ENCODE measurements around the gene FAM180A.

The FAM180A gene

DNA sequence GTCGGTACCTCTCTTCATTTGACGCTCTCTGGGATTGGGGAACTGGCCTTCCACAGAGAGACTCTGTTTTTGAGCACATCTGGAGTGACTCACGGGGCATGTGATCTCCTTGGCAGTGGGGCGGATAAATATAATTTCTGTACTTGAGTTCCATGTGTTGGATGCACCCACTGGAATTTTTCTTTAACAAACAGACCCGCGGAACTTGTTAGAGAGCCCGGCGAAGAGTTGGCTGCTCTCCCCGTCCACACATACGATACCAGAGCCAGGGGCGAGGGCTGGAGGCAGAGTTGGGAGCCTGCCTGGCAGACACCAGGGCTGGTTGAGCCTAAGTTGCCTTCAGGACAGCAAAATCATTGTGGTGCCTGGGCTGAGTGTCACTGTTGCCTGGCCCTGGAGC is at the start of gene FAM180A:
FAM180A (minus strand) TSS at position 44 of the 400 bp plus-strand sequence. CDS start 233 bp downstream, outside the sequence.
- no peak for ATAC-seq
- Mint-ChIP-seq H3K4me1 (no peaks in the 10 kb centered on the region), H3K36me3 (no peaks in the 10 kb centered on the region), H3K4me3 (no peak within 1 kb of the TSS), H3K27ac (no peak within 1 kb of the TSS), H3K9me3 (no peaks in the 10 kb centered on the region), H3K27me3 (peaks cover 17% of the 10 kb centered on the region)

DNA sequence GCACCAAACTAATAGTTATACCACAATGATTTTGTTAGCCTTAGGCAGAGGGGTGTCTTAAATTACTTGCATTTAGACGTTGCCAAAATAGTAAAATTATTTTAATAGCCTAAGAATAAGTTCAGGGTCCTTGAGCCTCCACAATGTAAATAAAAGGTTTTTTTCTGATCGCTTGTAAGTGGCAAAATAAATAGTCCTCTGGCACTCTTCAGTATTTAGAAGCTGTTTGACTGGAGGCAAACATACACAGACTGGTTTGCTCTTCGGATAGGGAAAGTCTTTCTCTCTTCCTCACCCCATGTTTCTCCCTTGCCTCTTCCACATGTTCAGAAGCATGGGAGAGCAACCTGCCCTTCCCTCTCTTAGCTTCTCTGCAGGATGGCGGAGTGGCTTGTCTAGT is 49.5 kb upstream of the FAM180A start:
- no peak for ATAC-seq
- Mint-ChIP-seq H3K36me3 (no peaks in the 10 kb centered on the region), H3K4me3 (no peak overlapping the region), H3K4me1 (peaks cover 16% of the 10 kb centered on the region), H3K9me3 (no peaks in the 10 kb centered on the region), H3K27me3 (peaks cover 42% of the 10 kb centered on the region), H3K27ac (no peak overlapping the region)

DNA sequence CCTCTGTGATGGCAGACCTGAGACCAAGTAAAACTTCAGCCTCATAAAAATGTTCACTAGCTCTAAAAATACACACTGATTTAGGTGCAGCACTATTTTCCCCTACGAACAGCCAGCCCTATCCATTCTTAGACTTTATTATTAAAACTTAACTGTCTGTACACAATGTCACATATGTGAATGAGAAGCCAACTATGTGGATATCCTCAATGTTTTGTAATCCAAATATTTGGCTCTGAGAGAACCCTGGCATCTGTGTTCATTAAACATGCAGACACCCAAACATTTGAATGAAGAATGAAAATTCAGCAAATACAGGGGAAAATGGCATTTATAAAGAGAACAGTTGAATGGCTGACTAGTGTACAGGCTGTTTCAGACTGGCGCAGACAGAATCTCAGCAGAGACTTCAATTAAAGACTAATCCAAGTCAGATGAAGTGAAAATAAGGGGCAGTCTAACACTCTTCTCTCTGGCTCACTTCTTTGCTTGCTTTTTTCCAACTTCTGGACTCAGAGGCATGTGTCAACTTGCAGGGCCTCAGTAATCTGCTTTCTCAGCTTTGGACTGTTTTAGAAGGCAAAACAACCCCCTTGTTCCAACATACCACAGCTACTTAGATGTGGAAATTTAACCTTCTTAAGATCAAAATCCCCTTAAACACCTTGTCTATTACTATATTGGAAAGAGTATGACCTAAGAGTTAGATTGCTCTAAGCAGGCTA is 47.4 kb upstream of the FAM180A start:
- Mint-ChIP-seq H3K9me3 (no peaks in the 10 kb centered on the region), H3K4me1 (peaks cover 6% of the 10 kb centered on the region), H3K36me3 (no peaks in the 10 kb centered on the region), H3K27me3 (peaks cover 42% of the 10 kb centered on the region), H3K27ac (no peak overlapping the region), H3K4me3 (no peak overlapping the region)
- no peak for ATAC-seq

DNA sequence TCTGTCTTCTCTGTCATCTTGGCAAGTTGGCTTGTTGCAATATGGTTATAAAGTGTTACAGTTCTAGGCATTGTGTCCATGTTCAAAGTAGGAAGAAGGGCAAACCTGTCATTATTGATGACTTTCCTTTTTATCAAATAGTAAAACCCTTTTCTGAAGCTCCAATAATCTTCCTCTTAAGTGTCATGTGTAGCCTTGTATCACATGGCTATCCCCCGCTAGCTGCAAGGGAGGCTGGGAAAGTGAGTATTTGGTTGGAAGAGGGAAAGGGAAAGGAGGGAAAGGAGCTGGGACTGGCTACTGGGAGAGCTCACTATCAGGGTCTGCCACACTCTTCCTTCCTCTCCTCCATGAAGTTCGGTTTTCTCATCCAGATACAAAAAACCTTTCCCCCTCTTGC is 45.2 kb upstream of the FAM180A start:
- no peak overlapping the region for H3K4me3 Mint-ChIP-seq

DNA sequence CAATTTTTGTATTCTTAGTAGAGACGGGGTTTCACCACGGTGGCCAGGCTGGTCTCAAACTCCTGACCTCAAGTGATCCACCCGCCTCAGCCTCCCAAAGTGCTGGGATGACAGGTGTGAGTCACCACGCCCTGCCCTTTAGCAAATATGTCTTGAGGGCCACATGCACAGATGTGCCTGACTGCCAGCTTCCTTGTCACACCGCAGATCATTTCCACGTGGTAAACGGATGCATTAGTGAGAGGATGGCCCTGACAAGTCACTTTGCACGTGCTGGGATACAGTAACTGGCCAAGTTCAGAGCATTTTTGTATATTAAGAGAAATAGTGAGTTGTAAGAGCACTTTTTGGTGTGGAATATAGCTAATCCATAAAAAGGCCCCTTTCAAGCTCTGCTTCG is 44.3 kb upstream of the FAM180A start:
- no peaks in the 10 kb centered on the region for H3K36me3 Mint-ChIP-seq
- H3K4me3 Mint-ChIP-seq = no peak overlapping the region
- H3K27ac Mint-ChIP-seq = no peak overlapping the region
- H3K4me1 Mint-ChIP-seq = no peaks in the 10 kb centered on the region
- peaks cover 19% of the 10 kb centered on the region for H3K27me3 Mint-ChIP-seq
- H3K9me3 Mint-ChIP-seq = no peaks in the 10 kb centered on the region
- no peak for ATAC-seq

More for the DNA sequence above, 45.2 kb upstream of the FAM180A start:
- Mint-ChIP-seq H3K9me3 (no peaks in the 10 kb centered on the region), H3K4me1 (no peaks in the 10 kb centered on the region), H3K36me3 (no peaks in the 10 kb centered on the region), H3K27me3 (peaks cover 22% of the 10 kb centered on the region), H3K27ac (no peak overlapping the region)
- ATAC-seq = no peak

DNA sequence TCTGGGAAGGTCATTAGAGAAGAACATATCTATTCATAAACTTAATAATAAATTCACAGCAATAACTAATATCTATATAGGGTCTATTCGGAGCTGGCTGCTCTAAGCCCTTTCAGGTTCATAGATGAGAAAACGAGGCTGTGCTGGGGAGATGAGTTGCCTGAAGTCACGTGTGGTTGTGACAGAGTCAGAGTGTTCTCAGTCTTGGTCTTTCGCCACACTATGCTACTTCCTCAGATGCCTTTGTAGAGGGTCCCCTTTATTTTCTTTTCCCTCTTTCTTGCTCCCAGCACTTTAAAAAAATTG is 43.7 kb upstream of the FAM180A start:
- Mint-ChIP-seq H3K36me3 (no peaks in the 10 kb centered on the region), H3K27ac (no peak overlapping the region), H3K4me3 (no peak overlapping the region), H3K4me1 (no peaks in the 10 kb centered on the region), H3K27me3 (peaks cover 19% of the 10 kb centered on the region), H3K9me3 (no peaks in the 10 kb centered on the region)
- ATAC-seq = no peak

DNA sequence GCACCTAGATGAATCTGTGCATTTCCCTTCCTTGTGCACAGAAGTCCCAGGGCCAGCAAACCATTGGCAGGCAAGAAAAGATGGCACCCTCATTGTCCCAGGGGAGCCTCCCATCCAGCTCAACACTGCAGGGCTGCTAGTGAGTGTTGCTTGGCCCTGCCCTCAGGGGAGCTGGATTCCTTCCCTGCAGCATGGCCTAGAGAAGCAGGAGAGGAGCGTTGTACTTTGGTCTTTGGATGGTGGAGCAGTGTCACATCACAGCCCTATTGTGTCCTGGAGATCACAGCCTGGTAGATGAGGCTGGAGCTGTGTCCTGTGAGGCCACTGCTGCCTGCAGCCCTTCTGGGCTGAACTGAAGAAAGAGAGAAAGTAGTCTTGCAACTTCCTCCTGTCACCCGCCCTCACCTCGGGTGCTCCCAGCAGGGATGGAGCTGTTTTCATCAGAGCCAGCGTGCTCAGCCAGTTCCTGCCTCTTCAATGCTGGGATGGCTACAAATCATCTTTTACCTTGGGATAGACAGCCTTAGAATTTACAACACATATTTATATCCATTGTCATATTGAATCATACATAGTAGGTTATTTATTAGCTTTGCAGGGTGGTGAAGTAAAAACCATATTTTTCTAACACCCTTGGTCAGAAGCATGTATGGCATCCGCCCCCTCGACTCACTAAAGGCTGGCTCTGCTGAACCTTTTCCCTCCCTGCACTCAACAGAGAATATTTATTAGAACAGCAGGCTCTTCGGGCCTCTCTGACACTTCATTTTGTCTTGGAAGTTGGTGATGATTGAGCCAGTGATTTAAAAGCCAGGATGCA is 43.1 kb upstream of the FAM180A start:
- Mint-ChIP-seq H3K36me3 (no peaks in the 10 kb centered on the region), H3K27ac (no peak overlapping the region), H3K9me3 (no peaks in the 10 kb centered on the region), H3K4me1 (no peaks in the 10 kb centered on the region), H3K27me3 (peaks cover 21% of the 10 kb centered on the region), H3K4me3 (no peak overlapping the region)
- ATAC-seq = no peak

DNA sequence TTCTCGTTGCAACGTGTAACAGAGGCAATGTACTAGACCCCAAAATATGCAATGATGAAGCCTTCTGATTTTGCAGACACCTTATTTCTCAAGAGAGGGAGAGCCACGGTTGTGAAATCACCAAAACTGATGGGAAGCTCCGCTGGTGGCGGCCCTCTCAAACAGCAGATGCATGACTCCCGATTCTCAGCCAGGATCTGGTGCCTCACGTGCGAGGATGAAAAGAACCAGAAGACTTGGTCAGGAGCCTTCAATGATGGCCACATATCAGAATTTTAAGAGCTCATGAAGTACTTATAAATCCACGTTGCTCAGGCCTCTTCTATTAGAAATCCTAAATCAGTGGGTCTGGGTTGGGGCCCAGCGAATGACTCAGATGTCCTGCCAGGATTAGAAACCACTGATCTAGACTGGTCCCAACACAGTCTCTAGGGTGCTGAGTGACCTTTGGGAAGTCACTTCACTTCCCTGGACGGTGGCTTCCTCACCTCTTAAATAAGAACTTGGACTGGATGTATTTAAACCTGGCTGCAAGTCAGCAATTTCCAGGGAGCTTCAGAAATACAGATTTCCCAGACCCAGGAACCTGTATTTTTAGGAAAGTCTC is 41.9 kb upstream of the FAM180A start:
- Mint-ChIP-seq H3K4me3 (no peak overlapping the region), H3K9me3 (no peaks in the 10 kb centered on the region), H3K4me1 (no peaks in the 10 kb centered on the region), H3K27ac (no peak overlapping the region), H3K27me3 (peaks cover 22% of the 10 kb centered on the region), H3K36me3 (no peaks in the 10 kb centered on the region)
- ATAC-seq = no peak

DNA sequence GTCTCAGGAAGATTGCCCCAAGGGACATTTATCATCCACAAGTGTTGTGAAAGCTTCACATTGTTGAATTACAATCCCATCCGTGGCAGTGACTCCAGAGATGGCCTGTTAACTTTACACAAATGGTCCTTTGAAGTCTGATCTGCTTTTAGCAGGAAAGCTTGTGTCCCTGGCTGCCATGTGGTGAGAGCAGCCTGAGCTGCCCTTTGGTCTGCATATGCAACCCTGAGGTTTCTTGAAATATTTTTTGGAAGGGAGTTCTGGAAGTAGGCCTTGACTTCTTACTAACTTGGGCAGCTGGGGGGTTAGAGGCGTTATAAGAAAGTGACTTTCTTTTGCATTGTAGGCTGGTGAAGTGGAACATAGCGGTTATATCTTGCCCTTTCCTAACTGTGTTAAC is 41.3 kb upstream of the FAM180A start:
- Mint-ChIP-seq H3K4me1 (no peaks in the 10 kb centered on the region), H3K4me3 (no peak overlapping the region), H3K27ac (no peak overlapping the region), H3K9me3 (no peaks in the 10 kb centered on the region), H3K27me3 (peaks cover 18% of the 10 kb centered on the region), H3K36me3 (no peaks in the 10 kb centered on the region)
- no peak for ATAC-seq

DNA sequence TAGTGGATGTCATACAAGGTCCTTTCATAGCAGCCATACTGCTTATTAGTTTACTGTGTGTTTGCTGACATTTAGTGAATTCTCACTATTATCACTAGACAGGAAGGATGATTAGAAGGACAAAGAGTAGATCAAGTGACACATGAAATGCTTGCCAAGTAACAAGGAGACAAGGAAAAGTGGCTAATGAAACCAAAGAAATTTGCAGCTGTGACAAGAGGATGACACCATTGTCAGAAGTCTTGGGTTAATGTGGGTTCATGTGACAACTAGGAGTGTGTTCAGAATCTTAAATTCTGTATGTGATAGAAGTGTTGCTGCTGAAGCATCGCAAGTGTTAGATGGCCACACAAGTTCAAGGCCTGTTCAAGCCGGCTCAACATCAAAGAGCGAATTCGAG is 40.8 kb upstream of the FAM180A start:
- no peak overlapping the region for H3K4me3 Mint-ChIP-seq
- ATAC-seq = no peak

DNA sequence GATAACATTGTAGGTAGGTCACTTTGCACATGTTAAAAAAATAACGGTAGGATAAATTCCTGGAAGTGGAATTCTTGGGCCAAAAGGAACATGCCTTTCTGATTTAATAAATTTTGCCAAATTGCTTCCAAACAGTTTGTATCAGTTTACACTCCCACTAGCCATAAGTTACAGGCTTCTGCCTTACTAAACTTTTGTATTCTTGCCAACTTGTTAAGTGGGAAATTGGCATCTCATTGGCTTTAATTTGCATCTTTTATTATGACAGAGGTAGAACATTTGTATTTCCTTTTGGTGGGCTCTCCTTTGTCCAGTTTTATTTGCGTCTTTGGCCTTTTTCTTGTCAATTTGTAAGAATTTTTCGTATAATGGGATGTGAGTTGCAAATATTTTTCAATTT is 38.3 kb upstream of the FAM180A start:
- peaks cover 27% of the 10 kb centered on the region for H3K27me3 Mint-ChIP-seq
- H3K4me1 Mint-ChIP-seq = no peaks in the 10 kb centered on the region
- H3K36me3 Mint-ChIP-seq = no peaks in the 10 kb centered on the region
- ATAC-seq = no peak
- no peak overlapping the region for H3K4me3 Mint-ChIP-seq
- H3K27ac Mint-ChIP-seq = no peak overlapping the region
- H3K9me3 Mint-ChIP-seq = no peaks in the 10 kb centered on the region

More for the DNA sequence above, 40.8 kb upstream of the FAM180A start:
- Mint-ChIP-seq H3K27ac (no peak overlapping the region), H3K27me3 (peaks cover 23% of the 10 kb centered on the region), H3K4me1 (no peaks in the 10 kb centered on the region), H3K36me3 (no peaks in the 10 kb centered on the region), H3K9me3 (no peaks in the 10 kb centered on the region)

DNA sequence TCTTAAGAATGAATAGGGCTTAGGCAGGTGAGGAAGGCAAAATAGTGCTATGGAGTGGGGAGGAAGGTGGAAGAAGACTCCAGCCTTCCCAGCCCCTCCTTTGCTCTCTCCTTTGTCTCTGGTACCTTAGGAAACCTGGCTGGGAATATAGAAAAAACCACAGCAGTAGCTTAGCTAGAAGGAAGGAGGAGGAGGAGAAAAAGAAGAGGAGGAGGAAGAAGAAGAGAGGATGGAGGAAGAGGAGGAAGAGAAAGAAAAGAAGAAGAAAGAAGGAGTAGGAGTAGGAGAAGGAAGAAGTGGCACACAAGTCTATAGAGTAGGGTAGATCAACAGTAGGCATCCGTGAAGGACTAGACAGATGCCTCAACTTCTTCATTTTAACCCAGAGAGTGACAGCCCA is 36.5 kb upstream of the FAM180A start:
- Mint-ChIP-seq H3K27me3 (peaks cover 27% of the 10 kb centered on the region), H3K36me3 (no peaks in the 10 kb centered on the region), H3K4me1 (no peaks in the 10 kb centered on the region), H3K4me3 (no peak overlapping the region), H3K9me3 (no peaks in the 10 kb centered on the region), H3K27ac (no peak overlapping the region)
- ATAC-seq = no peak

DNA sequence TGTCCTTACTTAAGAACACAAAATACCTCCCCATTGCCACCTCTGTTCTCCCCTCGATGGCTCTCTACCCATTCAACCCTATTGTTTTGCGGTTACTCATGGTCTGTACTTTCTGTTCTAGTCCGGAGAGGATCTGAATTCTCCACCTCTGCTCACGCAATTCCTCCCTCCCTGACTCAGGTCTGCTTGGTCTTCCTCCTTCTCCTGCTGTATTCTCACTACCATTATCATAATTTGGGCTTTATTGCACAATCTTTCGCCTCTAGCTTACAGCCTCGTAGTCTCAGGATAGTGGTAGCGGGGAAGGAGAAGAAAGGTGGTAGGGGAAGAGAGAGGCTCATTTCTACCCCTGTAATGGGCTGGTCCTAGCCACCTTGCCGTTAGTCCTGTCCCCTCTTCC is 35.4 kb upstream of the FAM180A start:
- no peak for ATAC-seq
- H3K27me3 Mint-ChIP-seq = peaks cover 27% of the 10 kb centered on the region
- H3K4me1 Mint-ChIP-seq = no peaks in the 10 kb centered on the region
- no peaks in the 10 kb centered on the region for H3K9me3 Mint-ChIP-seq
- H3K4me3 Mint-ChIP-seq = no peak overlapping the region
- H3K27ac Mint-ChIP-seq = no peak overlapping the region
- no peaks in the 10 kb centered on the region for H3K36me3 Mint-ChIP-seq

DNA sequence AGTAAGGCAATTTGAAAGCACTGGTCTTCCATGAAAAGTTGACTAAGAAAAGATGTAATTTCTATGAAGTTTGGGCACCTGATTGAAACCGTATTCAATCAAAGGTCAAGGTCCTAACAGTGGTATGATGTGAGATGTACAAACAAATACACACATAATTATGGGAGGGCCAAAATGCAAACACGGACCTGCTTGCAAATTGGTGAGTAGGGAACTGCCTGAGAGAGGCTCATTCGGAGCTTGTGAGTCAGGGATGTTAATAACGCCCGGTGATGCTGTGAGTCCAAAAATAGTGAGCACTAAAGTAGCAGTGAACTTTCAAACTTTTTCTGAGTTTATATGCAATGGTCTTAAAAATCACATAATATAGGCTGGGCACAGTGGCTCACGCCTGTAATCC is 34.2 kb upstream of the FAM180A start:
- Mint-ChIP-seq H3K27me3 (peaks cover 27% of the 10 kb centered on the region), H3K36me3 (no peaks in the 10 kb centered on the region), H3K4me3 (no peak overlapping the region), H3K9me3 (peaks cover 8% of the 10 kb centered on the region), H3K4me1 (no peaks in the 10 kb centered on the region), H3K27ac (no peak overlapping the region)
- no peak for ATAC-seq

DNA sequence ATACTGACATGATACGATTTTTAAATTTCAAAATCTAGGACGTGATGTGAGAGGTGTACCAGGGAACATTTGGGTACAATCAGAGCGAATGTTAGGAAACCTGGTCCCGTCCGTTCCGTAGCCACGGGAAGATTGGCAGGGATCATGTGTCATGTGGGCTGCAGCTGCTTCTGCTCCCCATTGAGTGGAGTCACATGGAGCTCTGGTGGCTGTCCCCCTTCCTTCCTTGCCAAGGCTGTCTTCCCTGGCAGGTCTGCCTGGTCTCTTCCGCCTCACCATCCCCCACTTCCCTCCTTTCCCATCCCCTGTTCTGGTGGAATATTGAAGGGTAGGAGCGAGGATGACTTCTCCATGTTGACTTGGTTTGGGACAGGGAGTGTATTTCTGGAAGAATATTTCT is 33.8 kb upstream of the FAM180A start:
- no peak overlapping the region for H3K27ac Mint-ChIP-seq
- no peak overlapping the region for H3K4me3 Mint-ChIP-seq
- H3K36me3 Mint-ChIP-seq = no peaks in the 10 kb centered on the region
- peaks cover 8% of the 10 kb centered on the region for H3K9me3 Mint-ChIP-seq
- ATAC-seq = no peak
- no peaks in the 10 kb centered on the region for H3K4me1 Mint-ChIP-seq
- peaks cover 27% of the 10 kb centered on the region for H3K27me3 Mint-ChIP-seq
